H9 (cell line): ENCODE measurements around the gene ATG4B. TPM values are rescaled to one million over a fixed set of nuclear protein-coding genes. Genes with fewer than 3 reads are reported as not detected.

Experiments used
- DNase-seq: peaks from one replicate; pipeline ENCODE4 v3.0.0-alpha.2; 2017
- H2AFZ ChIP-seq: one replicate; pipeline ENCODE4 v1.6.1; 2013; ENCODE audit warnings: mild to moderate bottlenecking, low read length, control low read depth, moderate library complexity
- H2AK5ac ChIP-seq: 2 replicates; pipeline ENCODE4 v1.6.1; 2013; ENCODE audit warnings: low read length, control low read depth, mixed read lengths; ENCODE audit not compliant: insufficient read length
- H2BK120ac ChIP-seq: one replicate; pipeline ENCODE4 v1.6.1; 2013; ENCODE audit warnings: low read depth, mild to moderate bottlenecking, low read length, control low read depth, inconsistent platforms; ENCODE audit not compliant: poor library complexity, severe bottlenecking
- H2BK12ac ChIP-seq: 2 replicates; pipeline ENCODE4 v1.6.1; 2013; ENCODE audit warnings: low read length, control low read depth, mixed read lengths, low read depth; ENCODE audit not compliant: insufficient read length
- H2BK15ac ChIP-seq: 2 replicates; pipeline ENCODE4 v1.6.1; 2013; ENCODE audit warnings: low read depth, low read length, control low read depth
- H2BK20ac ChIP-seq: one replicate; pipeline ENCODE4 v1.6.1; 2013; ENCODE audit warnings: low read depth, mild to moderate bottlenecking, low read length, control low read depth, inconsistent platforms; ENCODE audit not compliant: poor library complexity, severe bottlenecking
- H2BK5ac ChIP-seq: 2 replicates; pipeline ENCODE4 v1.6.1; 2013; ENCODE audit warnings: low read length, control low read depth, mixed read lengths; ENCODE audit not compliant: insufficient read length
- H3K14ac ChIP-seq: 2 replicates; pipeline ENCODE4 v1.6.1; 2013; ENCODE audit warnings: low read length, control low read depth; ENCODE audit not compliant: insufficient read depth
- H3K18ac ChIP-seq: 2 replicates; pipeline ENCODE4 v1.6.1; 2013; ENCODE audit warnings: low read depth, mild to moderate bottlenecking, mixed read lengths, low read length, control low read depth; ENCODE audit not compliant: insufficient read length
- H3K23ac ChIP-seq: 2 replicates; pipeline ENCODE4 v1.6.1; 2013; ENCODE audit warnings: low read length, control low read depth, mixed read lengths, low read depth; ENCODE audit not compliant: insufficient read length
- H3K23me2 ChIP-seq: 2 replicates; pipeline ENCODE4 v1.6.1; 2013; ENCODE audit warnings: low read depth, mild to moderate bottlenecking, mixed read lengths, low read length, control low read depth; ENCODE audit not compliant: insufficient read length, poor library complexity, severe bottlenecking
- H3K27ac ChIP-seq: 2 replicates; pipeline ENCODE4 v1.5.1; 2013; ENCODE audit warnings: low read length, control low read depth, mixed read lengths, low read depth; ENCODE audit not compliant: insufficient read length
- H3K27me3 ChIP-seq: 2 replicates; pipeline ENCODE4 v1.6.1; 2013; ENCODE audit warnings: low read length, control low read depth, inconsistent platforms; ENCODE audit not compliant: insufficient read depth
- H3K4ac ChIP-seq: 2 replicates; pipeline ENCODE4 v1.6.1; 2013; ENCODE audit warnings: low read depth, mild to moderate bottlenecking, control low read depth, inconsistent platforms, low read length, moderate library complexity
- H3K4me1 ChIP-seq: 2 replicates; pipeline ENCODE4 v1.6.1; 2013; ENCODE audit warnings: low read length, control low read depth, inconsistent platforms; ENCODE audit not compliant: insufficient read depth
- H3K4me2 ChIP-seq: 2 replicates; pipeline ENCODE4 v1.6.1; 2013; ENCODE audit warnings: low read length, control low read depth, mixed read lengths; ENCODE audit not compliant: insufficient read length, insufficient read depth
- H3K56ac ChIP-seq: 2 replicates; pipeline ENCODE4 v1.6.1; 2013; ENCODE audit warnings: low read depth, mild to moderate bottlenecking, mixed read lengths, low read length, control low read depth; ENCODE audit not compliant: insufficient read length
- H3K79me1 ChIP-seq: 2 replicates; pipeline ENCODE4 v1.6.1; 2013; ENCODE audit warnings: low read depth, mild to moderate bottlenecking, moderate library complexity, low read length, control low read depth, inconsistent platforms; ENCODE audit not compliant: insufficient read depth, poor library complexity, severe bottlenecking
- H3K79me2 ChIP-seq: 2 replicates; pipeline ENCODE4 v1.6.1; 2013; ENCODE audit warnings: low read length, control low read depth, inconsistent platforms; ENCODE audit not compliant: insufficient read depth
- H3K9ac ChIP-seq: 2 replicates; pipeline ENCODE4 v1.6.1; 2013; ENCODE audit warnings: low read length, control low read depth, mixed read lengths; ENCODE audit not compliant: insufficient read length; ENCODE audit errors: extremely low read depth
- H3K9me3 ChIP-seq: one replicate; pipeline ENCODE4 v1.6.1; 2013; ENCODE audit warnings: low read depth, low read length, inconsistent platforms; ENCODE audit not compliant: control insufficient read depth
- H3T11ph ChIP-seq: one replicate; pipeline ENCODE4 v1.6.1; 2013; ENCODE audit warnings: mild to moderate bottlenecking, low read length, control low read depth, inconsistent platforms
- H4K20me1 ChIP-seq: one replicate; pipeline ENCODE4 v1.6.1; 2013; ENCODE audit not compliant: control insufficient read depth, insufficient read length, insufficient read depth
- H4K5ac ChIP-seq: 2 replicates; pipeline ENCODE4 v1.6.1; 2013; ENCODE audit warnings: low read depth, mild to moderate bottlenecking, mixed read lengths, low read length, control low read depth; ENCODE audit not compliant: insufficient read length
- H4K8ac ChIP-seq: replicated peaks from 2 replicates; pipeline ENCODE4 v1.6.1; 2013; ENCODE audit warnings: low read length, control low read depth, mixed read lengths, low read depth; ENCODE audit not compliant: insufficient read length
- H4K91ac ChIP-seq: 2 replicates; pipeline ENCODE4 v1.6.1; 2013; ENCODE audit warnings: low read depth, mild to moderate bottlenecking, moderate library complexity, mixed read lengths, low read length, control low read depth; ENCODE audit not compliant: insufficient read length
- H3K27ac Mint-ChIP-seq, 3 experiments: 2 replicates in 2 of 3; 3 replicates in 1 of 3; pipeline ENCODE4 v1.8.0; 2020 to 2021; ENCODE audit warnings: mixed read lengths in 3 of 3, mild to moderate bottlenecking in 1 of 3, moderate library complexity in 1 of 3
- H3K27me3 Mint-ChIP-seq: 2 replicates; pipeline ENCODE4 v1.8.0; 2021; ENCODE audit warnings: low read depth, mild to moderate bottlenecking, moderate library complexity, mixed read lengths
- H3K36me3 Mint-ChIP-seq, 3 experiments: 2 replicates in 2 of 3; 3 replicates in 1 of 3; pipeline ENCODE4 v1.8.0; 2020 to 2021; ENCODE audit warnings: low read depth in 3 of 3, mixed read lengths in 3 of 3; ENCODE audit not compliant: insufficient read depth in 1 of 3
- H3K4me1 Mint-ChIP-seq, 2 experiments: 2 replicates each; pipeline ENCODE4 v1.8.0; 2020; ENCODE audit warnings: mixed read lengths in 2 of 2
- H3K4me3 Mint-ChIP-seq, 2 experiments: 2 replicates in 1 of 2; 3 replicates in 1 of 2; pipeline ENCODE4 v1.8.0; 2020 to 2021; ENCODE audit warnings: mild to moderate bottlenecking in 2 of 2, mixed read lengths in 2 of 2, moderate library complexity in 1 of 2
- H3K9me3 Mint-ChIP-seq, 2 experiments: 2 replicates in 1 of 2; 3 replicates in 1 of 2; pipeline ENCODE4 v1.8.0; 2020; ENCODE audit warnings: mild to moderate bottlenecking in 2 of 2, mixed read lengths in 2 of 2, moderate library complexity in 1 of 2
- CTCF ChIP-seq: fragments of 200-600 bp; sonication (generic); conservative IDR thresholded peaks from 3 replicates; pipeline ENCODE4 v1.8.0; 2021; ENCODE audit warnings: antibody characterized with exemption, mild to moderate bottlenecking
- WGBS: extraction: QIAGEN DNeasy Blood & Tissue Kit; methylation state at CpG from one replicate; pipeline ENCODE4 v1.1.7; 2013; ENCODE audit warnings: missing lambda C conversion rate, low lambda C conversion rate, mixed read lengths; ENCODE audit not compliant: insufficient read length; ENCODE audit errors: extremely low coverage; 5-methylcytosine and 5-hydroxymethylcytosine counted together
- total RNA-seq: library from RNA; stranded (reverse); gene quantifications from 2 replicates; pipeline ENCODE4 v1.2.1, GENCODE V29; 2021

ATG4B gene
- total RNA-seq, 1 experiment from 2014 or later: 105 TPM

GRCh38 chr2:241593271-241593670 lies 44.2 kb upstream of the ATG4B start:
- no peak overlapping the region for H3K18ac ChIP-seq
- H4K8ac ChIP-seq: no peak overlapping the region
- no peak overlapping the region for H3K27ac ChIP-seq
- no CpG with 5 or more reads among the region's 16 CpGs for WGBS
- H3K4ac ChIP-seq: no peak overlapping the region
- no peak overlapping the region for H3K4me2 ChIP-seq
- no peaks in the 10 kb centered on the region for H3K9me3 ChIP-seq
- H3K27me3 ChIP-seq: no peaks in the 10 kb centered on the region
- no peak overlapping the region for H2BK15ac ChIP-seq
- peak overlapping the region in 1 of 3 experiments; percentile 81; a peak in 2 of 7 replicates for H3K27ac Mint-ChIP-seq
- no peaks in the 10 kb centered on the region for H3K4me1 ChIP-seq
- H4K91ac ChIP-seq: no peak overlapping the region
- no peaks in the 10 kb centered on the region for H4K20me1 ChIP-seq
- no peaks in the 10 kb centered on the region; a peak in 3 of 4 replicates for H3K4me1 Mint-ChIP-seq
- H2BK12ac ChIP-seq: no peak overlapping the region
- no peak for TF ChIP-seq CTCF
- H3K27me3 Mint-ChIP-seq: no peaks in the 10 kb centered on the region
- H2AK5ac ChIP-seq: no peak overlapping the region
- no peak overlapping the region for H4K5ac ChIP-seq
- no peak overlapping the region for H2AFZ ChIP-seq
- H3T11ph ChIP-seq: no peak overlapping the region
- H3K36me3 Mint-ChIP-seq: peaks cover 3 to 26% (median 26%) of the 10 kb centered on the region in 3 experiments
- H3K79me1 ChIP-seq: no peaks in the 10 kb centered on the region
- no peak overlapping the region for H2BK20ac ChIP-seq
- H2BK5ac ChIP-seq: no peak overlapping the region
- H3K23ac ChIP-seq: no peak overlapping the region
- no peak overlapping the region for H3K9ac ChIP-seq
- H3K9me3 Mint-ChIP-seq: peaks cover 11 to 12% of the 10 kb centered on the region in 2 experiments
- no peak overlapping the region for H2BK120ac ChIP-seq
- H3K56ac ChIP-seq: no peak overlapping the region
- H3K4me3 Mint-ChIP-seq: no peak overlapping the region
- no peaks in the 10 kb centered on the region for H3K79me2 ChIP-seq
- no peak for DNase-seq
- H3K23me2 ChIP-seq: no peaks in the 10 kb centered on the region
- no peak overlapping the region for H3K14ac ChIP-seq
